Liver (tissue), 3 donors: ENCODE data around the gene LGALS14.

Experiments
- CTCF ChIP-seq: fragments of 150-350 bp; IDR thresholded peaks from 2 replicates; pipeline ENCODE4 v1.5.1; 2017; ENCODE audit warnings: improper control_type of control experiment, low read depth, low read length; ENCODE audit not compliant: missing input control
- EGR1 ChIP-seq, 2 donors: IDR thresholded peaks; 2 replicates each; pipeline ENCODE4 v1.6.1; 2016 to 2018; ENCODE audit warnings: antibody characterized with exemption in 2 of 2, low read depth in 2 of 2
- FOXA1 ChIP-seq: IDR thresholded peaks from 2 replicates; pipeline ENCODE4 v1.6.1; 2016; ENCODE audit warnings: antibody characterized with exemption
- GABPA ChIP-seq, 2 donors: IDR thresholded peaks in 1 of 2; conservative IDR thresholded peaks in 1 of 2; 2 replicates each; pipeline ENCODE4 v1.6.1; 2016; ENCODE audit warnings: antibody characterized with exemption in 2 of 2, mild to moderate bottlenecking in 1 of 2, moderate library complexity in 1 of 2
- JUND ChIP-seq, 2 donors: IDR thresholded peaks; 2 replicates each; pipeline ENCODE4 v1.6.1; 2016; ENCODE audit warnings: antibody characterized with exemption in 2 of 2
- RAD21 ChIP-seq, 2 donors: IDR thresholded peaks; 2 replicates each; pipeline ENCODE4 v1.6.1; 2016; ENCODE audit warnings: antibody characterized with exemption in 2 of 2, mild to moderate bottlenecking in 2 of 2
- REST ChIP-seq: IDR thresholded peaks from 2 replicates; pipeline ENCODE4 v1.6.1; 2016; ENCODE audit warnings: antibody characterized with exemption, mild to moderate bottlenecking
- RXRA ChIP-seq, 2 donors: IDR thresholded peaks; 2 replicates each; pipeline ENCODE4 v1.6.1; 2017 to 2018; ENCODE audit warnings: antibody characterized with exemption in 2 of 2, mild to moderate bottlenecking in 1 of 2
- TAF1 ChIP-seq: conservative IDR thresholded peaks from 2 replicates; pipeline ENCODE4 v1.6.1; 2016; ENCODE audit warnings: antibody characterized with exemption, mild to moderate bottlenecking
- YY1 ChIP-seq: IDR thresholded peaks from 2 replicates; pipeline ENCODE4 v1.6.1; 2016; ENCODE audit warnings: antibody characterized with exemption, mild to moderate bottlenecking
- donor health status: healthy.
- donor health status: healthy.

GRCh38 chr19:39705578-39706188 is 1.4 kb downstream of the LGALS14 start:
- TF ChIP-seq YY1 (no peak), CTCF (no peak), RAD21 (IDR thresholded peaks at IDR 0.05) (no peak), EGR1 (IDR thresholded peaks at IDR 0.05; ENCODE audit: low read depth in 2 of 2) (no peak), REST (no peak), RXRA (IDR thresholded peaks at IDR 0.05) (no peak), JUND (IDR thresholded peaks at IDR 0.05) (no peak), GABPA (IDR thresholded peaks at IDR 0.05 in 1 of 2, conservative IDR thresholded peaks at IDR 0.05 in 1 of 2) (no peak), TAF1 (no peak), FOXA1 (no peak)
